NCI-H2107 (cell line): ENCODE data around the gene DNAI7.

Experiments used
- DNase-seq: peaks from one replicate; lab custom pipeline; 2025; lab: John Stamatoyannopoulos, UW

DNAI7 gene

GRCh38 chr12:25182765-25183164 lies 12.2 kb downstream of the DNAI7 start:
- DNase-seq, result no peak

GRCh38 chr12:25162866-25163265 lies 32.1 kb downstream of the DNAI7 start:
- no peak for DNase-seq

- DNase-seq, result no peak
These were observed 38.9 kb downstream of the DNAI7 start for GRCh38 chr12:25156061-25156460.

GRCh38 chr12:25155022-25155576 lies 39.9 kb downstream of the DNAI7 start:
- DNase-seq, result no peak

GRCh38 chr12:25152055-25152454 lies 42.9 kb downstream of the DNAI7 start:
- DNase-seq, result no peak

GRCh38 chr12:25151476-25151875 lies 43.5 kb downstream of the DNAI7 start:
- DNase-seq, result no peak

GRCh38 chr12:25146686-25147085 lies 48.3 kb downstream of the DNAI7 start:
- no peak for DNase-seq

- no peak for DNase-seq
These were observed 59.3 kb downstream of the DNAI7 start for GRCh38 chr12:25135531-25136154.

- DNase-seq, result no peak
These were observed 63.7 kb downstream of the DNAI7 start for GRCh38 chr12:25131270-25131669.

GRCh38 chr12:25130741-25131188 lies 64.2 kb downstream of the DNAI7 start:
- DNase-seq, result peak; percentile 12

GRCh38 chr12:25126746-25127145 lies 68.2 kb downstream of the DNAI7 start:
- no peak for DNase-seq

GRCh38 chr12:25126101-25126500 lies 68.9 kb downstream of the DNAI7 start:
- DNase-seq, result no peak

- DNase-seq, result no peak
These were observed 70.5 kb downstream of the DNAI7 start for GRCh38 chr12:25124493-25124892.

- DNase-seq, result no peak
These were observed 71.8 kb downstream of the DNAI7 start for GRCh38 chr12:25123126-25123525.

GRCh38 chr12:25121916-25122315 lies 73.0 kb downstream of the DNAI7 start:
- DNase-seq, result no peak

- no peak for DNase-seq
These were observed 73.8 kb downstream of the DNAI7 start for GRCh38 chr12:25121110-25121509.

- DNase-seq, result no peak
These were observed 75.9 kb downstream of the DNAI7 start for GRCh38 chr12:25119020-25119419.

- DNase-seq, result no peak
These were observed 79.3 kb downstream of the DNAI7 start for GRCh38 chr12:25115677-25116076.

GRCh38 chr12:25113651-25114050 lies 81.3 kb downstream of the DNAI7 start:
- DNase-seq, result no peak

- no peak for DNase-seq
These were observed 84.7 kb downstream of the DNAI7 start for GRCh38 chr12:25110260-25110659.

GRCh38 chr12:25107920-25108319 lies 87.0 kb downstream of the DNAI7 start:
- DNase-seq, result no peak

GRCh38 chr12:25106818-25107217 lies 88.1 kb downstream of the DNAI7 start:
- no peak for DNase-seq

- no peak for DNase-seq
These were observed 92.6 kb downstream of the DNAI7 start for GRCh38 chr12:25102402-25102801.

GRCh38 chr12:25101092-25101445 lies 93.9 kb downstream of the DNAI7 start:
- DNase-seq, result no peak
